ENCODE measurements around the gene HSD17B10.
A peak's percentile ranks its signal among the peaks of the same experiment; 100 is the strongest.
"Not testable (repeated sequence)": the region's sequence is repeated elsewhere in the genome, so short reads cannot be mapped to it uniquely, and the experiment has no call there.

The HSD17B10 gene

GRCh38 chrX:53437206-53437605, 3.0 kb upstream of the HSD17B10 start:
- no peak for DNase-seq (ENCODE audit: low spot score)

- DNase-seq (ENCODE audit: low spot score), result peak; percentile 57
These were observed 1.8 kb upstream of the HSD17B10 start for GRCh38 chrX:53435997-53436396.

- no peak for DNase-seq (ENCODE audit: low spot score)
These were observed 3.9 kb downstream of the HSD17B10 start for GRCh38 chrX:53430231-53430630.

- DNase-seq (ENCODE audit: low spot score), result no peak
These were observed 4.4 kb downstream of the HSD17B10 start for GRCh38 chrX:53429755-53430154.

GRCh38 chrX:53422861-53423306, 11.3 kb downstream of the HSD17B10 start, which contains the start of gene RIBC1:
TSS of gene RIBC1 (plus strand) at chrX:53422873. CDS start at chrX:53426277, 3,404 bp downstream.
- DNase-seq (ENCODE audit: low spot score), result no peak

- DNase-seq (ENCODE audit: low spot score), result peak; percentile 93
These were observed 11.9 kb downstream of the HSD17B10 start, which contains the start of gene SMC1A for GRCh38 chrX:53422086-53422860. TSS of gene SMC1A (minus strand) at chrX:53422654. CDS start at chrX:53422600, 54 bp downstream.

- DNase-seq (ENCODE audit: low spot score), result no peak
These were observed 12.4 kb downstream of the HSD17B10 start for GRCh38 chrX:53421772-53422085.

- no peak for DNase-seq (ENCODE audit: low spot score)
These were observed 13.0 kb downstream of the HSD17B10 start for GRCh38 chrX:53421125-53421524.

- DNase-seq (ENCODE audit: low spot score), result not testable (repeated sequence)
These were observed 13.8 kb downstream of the HSD17B10 start for GRCh38 chrX:53420351-53420750.

- no peak for DNase-seq (ENCODE audit: low spot score)
These were observed 21.7 kb downstream of the HSD17B10 start for GRCh38 chrX:53412446-53412845.

GRCh38 chrX:53403535-53403934, 30.6 kb downstream of the HSD17B10 start:
- DNase-seq (ENCODE audit: low spot score), result no peak

- no peak for DNase-seq (ENCODE audit: low spot score)
These were observed 36.0 kb downstream of the HSD17B10 start for GRCh38 chrX:53398216-53398615.

- DNase-seq (ENCODE audit: low spot score), result no peak
These were observed 38.4 kb downstream of the HSD17B10 start for GRCh38 chrX:53395605-53396298.

GRCh38 chrX:53383376-53384076, 50.6 kb downstream of the HSD17B10 start:
- DNase-seq (ENCODE audit: low spot score), result no peak

Measured in ecto neural progenitor cell (in vitro differentiated cells).